ENCODE measurements around the gene RERE. TPM values are rescaled to one million over a fixed set of nuclear protein-coding genes. Genes with fewer than 3 reads are reported as not detected.

The RERE gene
- total RNA-seq, 1 donor from 2014 or later: 19.2 TPM

DNA sequence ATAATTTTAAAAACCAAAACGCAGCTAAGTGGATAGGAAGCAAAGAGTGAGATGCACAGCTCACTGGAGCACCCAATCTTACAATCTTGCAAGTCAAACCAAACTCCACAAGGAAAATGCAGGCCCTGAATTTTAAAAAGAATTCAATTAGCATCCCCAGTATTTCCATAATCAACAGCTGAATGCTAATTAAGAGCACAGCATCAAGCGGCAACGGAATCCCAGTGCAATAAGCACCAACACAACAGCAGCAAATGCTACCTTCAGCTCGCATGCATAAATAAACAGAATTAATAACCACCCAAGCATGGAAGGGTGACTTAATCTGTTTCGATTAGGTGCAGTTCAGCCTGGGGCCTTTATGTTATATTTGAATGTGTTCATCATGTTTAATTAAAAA is 356.7 kb downstream of the RERE start:
- H3K4me3 ChIP-seq (ENCODE audit: low read depth, low read length): no peak overlapping the region
- no peak for FAIRE-seq
- no peak for DNase-seq (ENCODE audit: low read depth)

GRCh38 chr1:8460132-8460544 is 357.3 kb downstream of the RERE start:
- DNase-seq (ENCODE audit: low read depth) (no peak), FAIRE-seq (no peak)
- no peaks in the 10 kb centered on the region for H3K27me3 ChIP-seq (ENCODE audit: control insufficient read depth, insufficient read depth, low read length)
- TF ChIP-seq CTCF (IDR thresholded peaks at IDR 0.05; ENCODE audit: insufficient read depth, low read length, severe bottlenecking): no peak
- H3K4me3 ChIP-seq (ENCODE audit: low read depth, low read length): no peak overlapping the region
- H3K36me3 ChIP-seq (ENCODE audit: control insufficient read depth, insufficient read depth, low read length): peaks cover 1% of the 10 kb centered on the region

More for the DNA sequence above, 356.7 kb downstream of the RERE start:
- TF ChIP-seq CTCF (IDR thresholded peaks at IDR 0.05; ENCODE audit: insufficient read depth, low read length, severe bottlenecking): no peak
- peaks cover 4% of the 10 kb centered on the region for H3K36me3 ChIP-seq (ENCODE audit: control insufficient read depth, insufficient read depth, low read length)
- H3K27me3 ChIP-seq (ENCODE audit: control insufficient read depth, insufficient read depth, low read length): no peaks in the 10 kb centered on the region

DNA sequence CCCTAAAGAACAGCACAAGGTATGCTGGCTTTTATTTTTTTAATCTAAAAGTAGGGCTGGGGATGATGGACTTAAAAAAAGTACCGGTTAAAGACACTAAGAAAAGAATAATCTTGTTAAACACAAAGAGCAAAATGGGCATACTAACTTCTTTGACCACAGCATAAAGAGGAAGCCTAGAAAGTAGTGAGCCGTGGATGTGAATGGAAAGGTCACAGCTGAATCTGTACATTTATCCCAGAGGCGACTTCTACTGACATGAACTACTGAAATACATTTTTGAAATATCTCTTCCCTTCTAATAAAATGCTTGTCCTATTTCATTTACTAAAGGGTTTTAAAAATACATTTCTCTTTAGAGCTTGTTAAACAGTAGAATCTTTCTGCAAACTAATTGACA is 358.8 kb downstream of the RERE start:
- no peak overlapping the region for H3K4me3 ChIP-seq (ENCODE audit: low read depth, low read length)
- peaks cover under 1% of the 10 kb centered on the region for H3K36me3 ChIP-seq (ENCODE audit: control insufficient read depth, insufficient read depth, low read length)
- DNase-seq (ENCODE audit: low read depth) (no peak), FAIRE-seq (no peak)
- no peaks in the 10 kb centered on the region for H3K27me3 ChIP-seq (ENCODE audit: control insufficient read depth, insufficient read depth, low read length)
- TF ChIP-seq CTCF (IDR thresholded peaks at IDR 0.05; ENCODE audit: insufficient read depth, low read length, severe bottlenecking): no peak

DNA sequence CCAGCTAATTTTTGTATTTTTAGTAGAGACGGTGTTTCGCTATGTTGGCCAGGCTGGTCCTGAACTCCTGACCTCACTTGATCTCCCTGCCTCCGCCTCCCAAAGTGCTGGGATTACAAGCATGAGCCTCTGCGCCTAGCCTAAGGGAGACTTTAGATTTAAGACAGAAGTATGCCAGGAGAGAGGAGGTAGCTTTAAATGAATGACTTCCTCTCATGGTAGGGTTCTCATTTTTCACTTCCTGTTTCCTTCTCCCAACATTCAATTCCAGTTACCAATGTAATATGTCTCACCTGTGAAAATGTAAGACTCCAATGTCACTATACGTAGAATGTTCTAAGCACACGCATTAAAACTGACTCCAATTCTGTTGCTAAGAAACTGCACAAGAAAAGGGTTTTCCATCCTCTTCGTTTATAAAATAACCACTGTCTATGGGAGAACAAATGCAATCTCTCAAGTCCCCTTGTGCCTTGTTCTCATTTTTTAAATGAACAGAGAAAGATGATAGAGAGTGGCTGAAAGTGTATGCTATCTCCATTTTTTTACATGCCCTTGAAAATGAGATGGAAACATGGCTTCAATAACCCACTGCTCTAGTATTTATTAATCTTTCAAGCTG is 359.6 kb downstream of the RERE start:
- FAIRE-seq: no peak

DNA sequence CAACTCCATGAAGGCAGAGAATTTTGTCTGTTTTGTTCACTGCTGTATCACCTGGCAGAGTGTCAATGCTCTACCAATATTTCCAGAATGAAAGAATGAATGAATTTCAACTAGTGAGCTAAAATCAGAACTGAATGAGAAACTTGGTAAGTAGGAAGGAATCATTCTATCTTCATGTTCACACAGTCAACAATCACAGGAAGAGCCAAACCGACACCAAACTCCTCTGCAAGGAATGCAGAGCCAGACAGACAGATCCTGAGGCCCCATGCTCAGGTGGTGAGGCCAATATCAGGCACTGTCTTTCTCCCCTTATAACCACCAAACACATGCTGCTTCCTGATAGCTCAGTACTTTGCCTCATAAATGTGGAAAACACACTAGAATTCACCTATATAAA is 360.4 kb downstream of the RERE start:
- Histone ChIP-seq H3K4me3 (ENCODE audit: low read depth, low read length) (no peak overlapping the region), H3K27me3 (ENCODE audit: control insufficient read depth, insufficient read depth, low read length) (no peaks in the 10 kb centered on the region), H3K36me3 (ENCODE audit: control insufficient read depth, insufficient read depth, low read length) (no peaks in the 10 kb centered on the region)
- TF ChIP-seq CTCF (IDR thresholded peaks at IDR 0.05; ENCODE audit: insufficient read depth, low read length, severe bottlenecking): no peak
- FAIRE-seq (no peak), DNase-seq (ENCODE audit: low read depth) (no peak)

More for the DNA sequence above, 359.6 kb downstream of the RERE start:
- no peak for TF ChIP-seq CTCF (IDR thresholded peaks at IDR 0.05; ENCODE audit: insufficient read depth, low read length, severe bottlenecking)
- no peaks in the 10 kb centered on the region for H3K36me3 ChIP-seq (ENCODE audit: control insufficient read depth, insufficient read depth, low read length)
- no peak for DNase-seq (ENCODE audit: low read depth)
- no peaks in the 10 kb centered on the region for H3K27me3 ChIP-seq (ENCODE audit: control insufficient read depth, insufficient read depth, low read length)
- H3K4me3 ChIP-seq (ENCODE audit: low read depth, low read length): no peak overlapping the region

All from bronchial epithelial cell (primary cell).